Endometrial microvascular endothelial cells (primary cell): ENCODE measurements around the gene DFFA. TPM values are rescaled to one million over a fixed set of nuclear protein-coding genes. Genes with fewer than 3 reads are reported as not detected.
"Not testable (repeated sequence)": the region's sequence is repeated elsewhere in the genome, so short reads cannot be mapped to it uniquely, and the experiment has no call there.

ENCODE experiments used
- in situ Hi-C: cut with HindIII; loops from 2 replicates; pipeline ENCODE4 v1.10.0; 2017; ENCODE audit warnings: low sequenced_read_pairs, low pct_unique_long_range_greater_than_20kb; ENCODE audit errors: inconsistent ontology term
- total RNA-seq: library from RNA; depleted of rRNA; stranded (reverse); fragments of >200 nt; gene quantifications from one replicate; pipeline ENCODE4 v1.2.3, GENCODE V29; 2015; ENCODE audit errors: inconsistent ontology term

Gene DFFA
- total RNA-seq, 1 donor from 2014 or later, result 52.5 TPM

GRCh38 chr1:10507111-10507879, 35.0 kb upstream of the DFFA start:
- in situ Hi-C loops, result no loop called here

GRCh38 chr1:10506677-10507047, 34.3 kb upstream of the DFFA start:
- in situ Hi-C loops, result no loop called here

GRCh38 chr1:10506046-10506676, 33.8 kb upstream of the DFFA start:
- in situ Hi-C loops, result not testable (repeated sequence)

- in situ Hi-C loops, result no loop called here
Observed at GRCh38 chr1:10504249-10504648, 31.9 kb upstream of the DFFA start.

GRCh38 chr1:10502206-10502605, 29.9 kb upstream of the DFFA start:
- in situ Hi-C loops, result no loop called here

- in situ Hi-C loops, result loop anchor here (10.0 kb wide), 1 partner anchor 193 kb away; no protein-coding TSS in a partner anchor
Observed at GRCh38 chr1:10498231-10498630, 25.9 kb upstream of the DFFA start.

- in situ Hi-C loops, result loop anchor here (10.0 kb wide), 1 partner anchor 192 kb away; no protein-coding TSS in a partner anchor
Observed at GRCh38 chr1:10497109-10497508, 24.8 kb upstream of the DFFA start.

GRCh38 chr1:10495952-10496351, 23.6 kb upstream of the DFFA start:
- in situ Hi-C loops, result loop anchor here (10.0 kb wide), 1 partner anchor 191 kb away; no protein-coding TSS in a partner anchor

GRCh38 chr1:10495475-10495817, 23.1 kb upstream of the DFFA start:
- in situ Hi-C loops, result loop anchor here (10.0 kb wide), 1 partner anchor 191 kb away; no protein-coding TSS in a partner anchor

GRCh38 chr1:10494754-10495474, 22.6 kb upstream of the DFFA start:
- in situ Hi-C loops, result loop anchor here (10.0 kb wide), 1 partner anchor 190 kb away; no protein-coding TSS in a partner anchor

GRCh38 chr1:10494418-10494753, 22.1 kb upstream of the DFFA start:
- in situ Hi-C loops, result loop anchor here (10.0 kb wide), 1 partner anchor 190 kb away; no protein-coding TSS in a partner anchor

- in situ Hi-C loops, result loop anchor here (10.0 kb wide), 1 partner anchor 186 kb away; no protein-coding TSS in a partner anchor
Observed at GRCh38 chr1:10490286-10490970, 18.1 kb upstream of the DFFA start.

- in situ Hi-C loops, result loop anchor here (10.0 kb wide), 1 partner anchor 185 kb away; no protein-coding TSS in a partner anchor
Observed at GRCh38 chr1:10489291-10490055, 17.1 kb upstream of the DFFA start.

GRCh38 chr1:10484521-10484920, 12.2 kb upstream of the DFFA start:
- in situ Hi-C loops, result no loop called here

- in situ Hi-C loops, result no loop called here
Observed at GRCh38 chr1:10480614-10481013, 8.3 kb upstream of the DFFA start.

- in situ Hi-C loops, result no loop called here
Observed at GRCh38 chr1:10479296-10479695, 7.0 kb upstream of the DFFA start.

- in situ Hi-C loops, result no loop called here
Observed at GRCh38 chr1:10475510-10475909, 3.2 kb upstream of the DFFA start.
